AG09319 (cell line): Measurements from ENCODE around the gene TK1.

Source experiments
- DNase-seq: peaks from one replicate; pipeline ENCODE4 v3.0.0-alpha.2; 2010; ENCODE audit warnings: low read depth; ENCODE audit errors: extremely low read depth
- TF ChIP-seq, protein P1 (sequence below): IDR thresholded peaks from 2 replicates; pipeline ENCODE4 v1.5.1; 2011; ENCODE audit warnings: low read depth, mild to moderate bottlenecking, inconsistent platforms, low read length, moderate library complexity

TK1 gene

DNA sequence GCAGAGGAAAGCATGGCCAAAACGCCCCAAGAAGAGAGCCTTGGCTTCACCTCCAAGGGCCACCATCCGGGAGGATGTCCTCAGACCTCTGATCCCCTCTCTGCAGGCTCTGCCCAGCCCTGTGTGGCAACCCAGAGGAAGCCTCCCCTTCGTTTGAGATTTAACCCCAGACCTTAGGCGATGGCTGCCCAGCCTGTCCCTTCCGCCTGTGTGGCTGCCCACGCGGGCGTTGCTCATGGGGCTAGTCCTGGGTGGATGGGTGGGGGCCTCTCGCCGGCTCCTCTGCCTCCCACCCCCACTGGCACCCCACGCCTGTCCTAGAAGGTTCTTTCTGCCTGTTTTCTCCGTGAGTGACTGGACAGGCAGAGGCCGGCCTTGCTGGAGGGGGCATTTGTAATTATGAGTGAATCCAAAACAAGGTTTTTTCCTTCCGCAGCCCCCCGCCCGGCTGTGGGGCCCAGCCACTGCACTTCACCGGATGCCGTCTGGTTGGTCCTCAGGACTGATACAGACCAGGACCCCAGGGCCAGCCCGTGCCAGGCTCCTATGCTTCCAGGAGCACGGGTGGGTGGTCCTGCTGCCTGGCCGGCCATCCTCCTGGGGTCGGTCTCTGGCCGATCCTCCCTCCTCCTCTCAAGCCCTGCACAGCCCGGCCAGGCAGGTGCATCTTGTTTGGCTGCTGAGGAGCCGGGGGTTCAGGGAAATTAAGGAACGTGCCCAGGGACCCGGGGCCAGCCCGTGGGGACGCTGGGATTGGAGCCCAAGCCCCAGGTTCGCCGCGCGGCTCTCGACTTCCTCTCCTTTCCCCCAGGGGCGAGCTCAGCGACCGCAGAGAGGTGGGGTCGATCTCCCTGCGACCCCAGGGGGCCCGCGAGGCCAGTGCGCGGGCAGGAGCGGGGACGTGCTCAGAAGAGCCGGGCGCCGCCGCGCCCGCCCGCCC, 44.4 kb upstream of the TK1 start, which contains the start of gene TMEM235:
TMEM235 (plus strand) TSS at position 636 of the 940 bp plus-strand sequence. CDS start 393 bp downstream, outside the sequence.
- no peak for DNase-seq
- TF ChIP-seq, protein P1, sequence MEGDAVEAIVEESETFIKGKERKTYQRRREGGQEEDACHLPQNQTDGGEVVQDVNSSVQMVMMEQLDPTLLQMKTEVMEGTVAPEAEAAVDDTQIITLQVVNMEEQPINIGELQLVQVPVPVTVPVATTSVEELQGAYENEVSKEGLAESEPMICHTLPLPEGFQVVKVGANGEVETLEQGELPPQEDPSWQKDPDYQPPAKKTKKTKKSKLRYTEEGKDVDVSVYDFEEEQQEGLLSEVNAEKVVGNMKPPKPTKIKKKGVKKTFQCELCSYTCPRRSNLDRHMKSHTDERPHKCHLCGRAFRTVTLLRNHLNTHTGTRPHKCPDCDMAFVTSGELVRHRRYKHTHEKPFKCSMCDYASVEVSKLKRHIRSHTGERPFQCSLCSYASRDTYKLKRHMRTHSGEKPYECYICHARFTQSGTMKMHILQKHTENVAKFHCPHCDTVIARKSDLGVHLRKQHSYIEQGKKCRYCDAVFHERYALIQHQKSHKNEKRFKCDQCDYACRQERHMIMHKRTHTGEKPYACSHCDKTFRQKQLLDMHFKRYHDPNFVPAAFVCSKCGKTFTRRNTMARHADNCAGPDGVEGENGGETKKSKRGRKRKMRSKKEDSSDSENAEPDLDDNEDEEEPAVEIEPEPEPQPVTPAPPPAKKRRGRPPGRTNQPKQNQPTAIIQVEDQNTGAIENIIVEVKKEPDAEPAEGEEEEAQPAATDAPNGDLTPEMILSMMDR: no peak

DNA sequence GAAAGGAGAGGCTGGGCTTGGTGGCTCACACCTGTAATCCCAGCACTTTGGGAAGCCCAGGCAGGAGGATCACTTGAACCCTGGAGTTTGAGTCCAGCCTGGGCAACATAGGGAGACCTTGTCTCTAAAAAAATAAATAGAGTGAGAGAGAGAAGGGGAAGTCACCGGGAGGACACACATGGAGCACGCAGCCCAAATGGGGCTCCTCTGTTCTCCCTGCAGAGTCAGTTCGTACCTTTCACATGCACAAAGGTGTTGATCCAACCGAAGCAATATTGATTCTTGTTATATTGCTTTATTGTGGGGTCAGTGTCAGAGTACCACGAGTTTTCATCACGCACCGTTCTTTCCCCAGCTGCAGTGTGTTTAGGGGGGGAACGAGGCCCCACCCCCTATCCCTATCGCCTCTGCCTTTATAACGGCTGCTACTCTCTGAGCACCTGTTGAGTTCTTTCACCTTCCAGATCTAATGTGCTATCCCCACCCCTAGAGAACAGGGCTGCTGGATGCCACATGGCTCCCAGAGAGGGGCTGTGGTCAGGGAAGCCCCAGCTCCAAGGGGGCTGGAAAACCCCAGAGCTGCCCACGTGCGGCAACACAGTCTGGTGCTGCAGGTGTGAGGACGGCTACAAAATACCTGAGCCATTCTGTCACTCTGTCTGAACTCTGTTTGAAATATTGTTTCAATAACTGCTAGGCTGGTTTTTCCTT, 43.6 kb upstream of the TK1 start:
- no peak for DNase-seq
- TF ChIP-seq, protein P1: no peak

DNA sequence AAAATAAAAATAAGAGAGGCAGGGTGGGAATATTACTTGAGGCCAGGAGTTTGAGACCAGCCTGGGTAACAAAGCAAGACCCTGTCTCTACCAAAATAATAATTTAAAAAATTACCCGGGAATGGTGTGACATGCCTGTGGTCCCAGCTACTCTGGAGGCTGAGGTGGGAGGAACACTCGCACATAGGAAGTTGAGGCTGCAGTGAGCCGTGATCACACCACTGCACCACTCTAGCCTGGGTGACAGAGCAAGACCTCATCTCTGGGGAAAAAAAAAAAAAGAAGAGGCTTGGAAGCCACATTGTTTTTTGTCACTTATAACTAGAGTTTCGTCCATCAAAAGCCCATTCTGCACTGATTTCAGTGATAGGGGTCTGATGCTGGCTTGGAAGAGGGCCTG, 41.3 kb upstream of the TK1 start:
- TF ChIP-seq, protein P1: no peak
- no peak for DNase-seq

GRCh38 chr17:78227455-78227916, 40.6 kb upstream of the TK1 start:
- TF ChIP-seq, protein P1: no peak

GRCh38 chr17:78226759-78227454, 40.1 kb upstream of the TK1 start:
- TF ChIP-seq, protein P1: no peak
- no peak for DNase-seq

More at GRCh38 chr17:78227455-78227916, 40.6 kb upstream of the TK1 start:
- no peak for DNase-seq

DNA sequence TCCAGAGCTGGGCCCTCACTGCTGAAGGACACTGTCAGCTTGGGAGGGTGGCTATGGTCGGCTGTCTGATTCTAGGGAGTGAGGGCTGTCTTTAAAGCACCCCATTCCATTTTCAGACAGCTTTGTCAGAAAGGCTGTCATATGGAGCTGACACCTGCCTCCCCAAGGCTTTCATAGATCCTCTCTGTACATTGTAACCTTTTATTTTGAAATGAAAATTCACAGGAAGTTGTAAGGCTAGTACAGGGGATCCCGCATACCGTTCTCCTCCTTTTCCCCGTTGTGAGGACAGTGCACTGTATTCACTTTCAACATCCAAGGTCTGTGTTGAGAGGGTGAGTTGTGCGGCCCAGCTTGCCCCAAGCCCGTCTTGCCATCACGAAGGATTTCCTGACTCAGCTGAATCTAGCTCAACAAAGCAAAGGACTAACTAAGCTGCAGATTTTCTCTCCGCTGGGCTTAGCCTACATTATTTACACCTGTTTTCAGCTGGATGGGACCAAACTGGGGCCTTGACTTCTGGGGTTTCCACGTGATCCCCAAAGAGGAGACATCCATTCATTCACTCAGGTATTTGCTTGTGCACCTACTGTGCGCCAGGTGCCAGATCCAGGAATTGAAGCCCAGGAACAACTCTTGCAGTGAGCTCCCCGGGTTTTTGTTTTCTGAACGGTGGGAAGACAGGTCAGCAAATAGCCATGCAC, 39.4 kb upstream of the TK1 start:
- TF ChIP-seq, protein P1: no peak
- no peak for DNase-seq
